Osteoblast (primary cell): ENCODE measurements around the gene RNF115. TPM values are rescaled to one million over a fixed set of nuclear protein-coding genes. Genes with fewer than 3 reads are reported as not detected.

Source experiments
- DNase-seq: peaks from one replicate; pipeline ENCODE4 v3.0.0; 2011; ENCODE audit warnings: low spot score, mixed read lengths; ENCODE audit not compliant: insufficient read length; ENCODE audit errors: missing footprints
- H2AFZ ChIP-seq: 2 replicates; pipeline ENCODE4 v1.6.0; 2011; ENCODE audit warnings: mild to moderate bottlenecking, low read length
- H3K27ac ChIP-seq: 2 replicates; pipeline ENCODE4 v1.5.1; 2011; ENCODE audit warnings: mild to moderate bottlenecking, low read depth, low read length, moderate library complexity
- H3K27me3 ChIP-seq: 2 replicates; pipeline ENCODE4 v1.6.0; 2012; ENCODE audit warnings: mild to moderate bottlenecking, control low read depth, inconsistent platforms, low read length, moderate library complexity; ENCODE audit not compliant: insufficient read depth
- H3K36me3 ChIP-seq: 2 replicates; pipeline ENCODE4 v1.5.1; 2011; ENCODE audit warnings: mild to moderate bottlenecking, low read length, control low read depth, moderate library complexity; ENCODE audit not compliant: insufficient read depth
- H3K4me1 ChIP-seq: 2 replicates; pipeline ENCODE4 v1.5.1; 2011; ENCODE audit warnings: mild to moderate bottlenecking, low read length, control low read depth, moderate library complexity; ENCODE audit not compliant: insufficient read depth
- H3K4me2 ChIP-seq: 2 replicates; pipeline ENCODE4 v1.6.0; 2011; ENCODE audit warnings: mild to moderate bottlenecking, low read length; ENCODE audit not compliant: insufficient read depth
- H3K4me3 ChIP-seq: fragments of 200-600 bp; sonication (generic); 3 replicates; pipeline ENCODE4 v1.5.1; 2012; ENCODE audit warnings: mild to moderate bottlenecking, low read length, inconsistent platforms; ENCODE audit not compliant: insufficient read depth
- H3K79me2 ChIP-seq: 2 replicates; pipeline ENCODE4 v1.6.0; 2012; ENCODE audit warnings: mild to moderate bottlenecking, low read length, control low read depth, inconsistent platforms; ENCODE audit not compliant: insufficient read depth
- H3K9me3 ChIP-seq: 2 replicates; pipeline ENCODE4 v1.5.1; 2011; ENCODE audit warnings: low read depth, low read length, control low read depth
- H4K20me1 ChIP-seq: 2 replicates; pipeline ENCODE4 v1.6.0; 2012; ENCODE audit warnings: mild to moderate bottlenecking, low read length, control low read depth; ENCODE audit not compliant: insufficient read depth
- total RNA-seq: library from RNA; depleted of rRNA; stranded (reverse); fragments of >200 nt; gene quantifications from 2 replicates; pipeline ENCODE4 v1.2.3, GENCODE V29; 2012
- TF ChIP-seq, protein P1 (sequence below): IDR thresholded peaks from 2 replicates; pipeline ENCODE4 v1.5.1; 2011; ENCODE audit warnings: mild to moderate bottlenecking, low read depth, low read length, moderate library complexity; ENCODE audit errors: extremely low read depth

Gene RNF115
- total RNA-seq, 1 donor, result 23.2 TPM

DNA sequence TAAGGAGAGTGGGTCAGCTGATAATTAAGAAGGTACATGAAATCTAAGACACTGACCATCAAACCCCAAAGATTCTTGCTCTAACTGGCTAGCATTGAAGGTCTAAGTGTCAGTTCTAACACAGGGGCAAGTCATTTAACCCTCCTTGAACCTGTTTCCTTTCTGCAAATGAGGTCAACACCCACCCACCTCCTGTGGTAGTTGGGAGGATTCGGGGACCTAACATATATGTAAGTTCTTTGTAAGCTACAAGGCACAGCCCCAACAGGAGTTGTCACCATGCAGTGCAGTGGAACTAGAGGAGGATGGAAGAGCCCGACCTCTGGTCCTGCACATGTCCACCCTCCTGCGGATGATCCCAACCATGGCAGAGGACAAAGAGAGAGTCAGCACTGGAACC is 23.9 kb upstream of the RNF115 start:
- TF ChIP-seq, protein P1, sequence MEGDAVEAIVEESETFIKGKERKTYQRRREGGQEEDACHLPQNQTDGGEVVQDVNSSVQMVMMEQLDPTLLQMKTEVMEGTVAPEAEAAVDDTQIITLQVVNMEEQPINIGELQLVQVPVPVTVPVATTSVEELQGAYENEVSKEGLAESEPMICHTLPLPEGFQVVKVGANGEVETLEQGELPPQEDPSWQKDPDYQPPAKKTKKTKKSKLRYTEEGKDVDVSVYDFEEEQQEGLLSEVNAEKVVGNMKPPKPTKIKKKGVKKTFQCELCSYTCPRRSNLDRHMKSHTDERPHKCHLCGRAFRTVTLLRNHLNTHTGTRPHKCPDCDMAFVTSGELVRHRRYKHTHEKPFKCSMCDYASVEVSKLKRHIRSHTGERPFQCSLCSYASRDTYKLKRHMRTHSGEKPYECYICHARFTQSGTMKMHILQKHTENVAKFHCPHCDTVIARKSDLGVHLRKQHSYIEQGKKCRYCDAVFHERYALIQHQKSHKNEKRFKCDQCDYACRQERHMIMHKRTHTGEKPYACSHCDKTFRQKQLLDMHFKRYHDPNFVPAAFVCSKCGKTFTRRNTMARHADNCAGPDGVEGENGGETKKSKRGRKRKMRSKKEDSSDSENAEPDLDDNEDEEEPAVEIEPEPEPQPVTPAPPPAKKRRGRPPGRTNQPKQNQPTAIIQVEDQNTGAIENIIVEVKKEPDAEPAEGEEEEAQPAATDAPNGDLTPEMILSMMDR, result no peak
- Histone ChIP-seq H3K79me2 (no peaks in the 10 kb centered on the region), H3K36me3 (peaks cover 59% of the 10 kb centered on the region), H3K4me2 (no peak overlapping the region), H3K27me3 (no peaks in the 10 kb centered on the region), H3K4me1 (peaks cover 34% of the 10 kb centered on the region), H3K27ac (no peak overlapping the region), H3K9me3 (no peaks in the 10 kb centered on the region), H4K20me1 (no peaks in the 10 kb centered on the region), H3K4me3 (no peak overlapping the region), H2AFZ (no peak overlapping the region)
- DNase-seq, result peak; percentile 61

DNA sequence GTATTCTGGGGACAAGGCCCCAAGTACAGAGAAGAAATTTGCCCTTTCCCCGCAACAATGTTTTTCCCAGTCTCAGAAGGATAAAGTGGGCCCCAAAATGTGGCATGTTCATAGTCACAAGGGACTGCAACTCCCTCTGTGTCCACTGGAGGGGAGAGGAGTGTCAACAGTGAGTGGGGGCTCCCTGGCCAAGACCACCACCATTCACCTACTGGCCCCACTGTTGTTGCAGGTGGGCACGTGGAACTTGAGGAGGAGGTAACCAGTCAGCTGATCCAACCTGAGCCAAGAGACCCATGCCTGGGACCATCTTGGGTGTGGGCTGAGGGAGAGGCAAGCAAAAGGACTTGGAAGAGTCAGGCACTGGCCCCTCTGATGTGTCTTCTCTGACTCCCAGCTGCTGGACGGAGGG is 22.3 kb upstream of the RNF115 start:
- no peaks in the 10 kb centered on the region for H3K79me2 ChIP-seq
- H2AFZ ChIP-seq, result peak overlapping the region; percentile 82
- H4K20me1 ChIP-seq, result no peaks in the 10 kb centered on the region
- no peaks in the 10 kb centered on the region for H3K27me3 ChIP-seq
- H3K36me3 ChIP-seq, result peaks cover 63% of the 10 kb centered on the region
- no peaks in the 10 kb centered on the region for H3K9me3 ChIP-seq
- H3K4me1 ChIP-seq, result peaks cover 34% of the 10 kb centered on the region
- peak; percentile 88 for DNase-seq
- H3K4me3 ChIP-seq, result peak overlapping the region; percentile 81
- peak overlapping the region; percentile 93 for H3K4me2 ChIP-seq
- TF ChIP-seq, protein P1, result peak; percentile 70
- H3K27ac ChIP-seq, result peak overlapping the region; percentile 65

DNA sequence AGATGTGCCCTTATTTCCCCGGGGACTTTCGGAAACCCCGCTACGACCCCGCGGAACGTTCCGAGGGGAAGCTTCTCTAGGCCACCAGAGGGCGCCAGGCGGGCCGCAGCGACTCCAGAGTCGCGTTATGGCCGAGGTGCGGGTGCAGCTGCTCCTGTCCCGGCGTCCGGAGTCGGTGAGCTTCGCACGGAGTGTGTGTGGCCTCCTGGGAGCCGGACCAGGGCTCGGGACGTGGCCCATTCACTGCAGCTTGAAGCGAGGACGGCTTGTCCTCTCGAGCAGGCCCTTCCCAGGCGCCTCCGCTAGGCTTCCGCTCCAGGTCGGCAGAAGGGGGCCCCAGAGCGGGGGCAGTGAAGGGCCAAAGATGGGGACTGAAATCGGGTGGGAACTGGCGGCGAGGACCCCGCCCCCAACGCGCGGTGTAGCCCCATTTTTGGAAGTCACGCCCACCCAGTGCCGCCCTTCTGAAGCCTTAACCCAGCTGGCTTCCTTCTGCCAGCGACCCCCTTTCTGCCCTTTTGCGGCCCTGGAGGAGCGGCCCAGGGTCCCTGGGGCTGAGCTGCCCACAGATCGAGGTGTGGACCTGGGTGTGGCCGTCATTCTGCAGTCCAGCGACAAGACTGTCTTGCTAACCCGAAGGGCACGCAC is 21.7 kb upstream of the RNF115 start, which contains the start of gene NUDT17:
TSS of gene NUDT17 (plus strand) at position 117 of the 648 bp plus-strand sequence. CDS start at position 128, 11 bp downstream.
- Histone ChIP-seq H3K79me2 (no peaks in the 10 kb centered on the region), H3K4me1 (peaks cover 31% of the 10 kb centered on the region), H2AFZ (peak within 1 kb of the TSS; percentile 82), H3K27me3 (no peaks in the 10 kb centered on the region), H3K36me3 (peaks cover 63% of the 10 kb centered on the region), H3K4me2 (peak within 1 kb of the TSS; percentile 93), H3K9me3 (no peaks in the 10 kb centered on the region), H3K27ac (peak within 1 kb of the TSS; percentile 65), H4K20me1 (no peaks in the 10 kb centered on the region), H3K4me3 (peak within 1 kb of the TSS; percentile 81)
- DNase-seq, result peak; percentile 94
- TF ChIP-seq, protein P1, result peak; percentile 94

DNA sequence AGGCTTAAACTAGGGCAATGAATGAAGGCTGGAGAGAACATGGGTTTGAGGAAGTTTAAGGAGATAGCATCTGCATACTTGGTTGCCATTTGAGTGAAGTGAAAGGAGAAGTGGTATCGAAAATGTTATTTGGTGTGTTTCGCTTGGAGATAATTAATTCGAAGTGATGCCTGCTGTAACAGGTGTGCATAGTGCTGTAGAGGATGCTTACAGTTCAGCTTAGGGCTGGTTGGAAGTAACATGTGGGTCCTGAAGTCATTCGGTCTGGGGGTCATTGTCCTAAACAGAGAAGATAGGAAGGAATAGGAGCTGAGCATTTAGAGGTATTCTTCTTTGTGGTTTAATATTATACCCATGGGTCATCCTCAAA is 21.2 kb upstream of the RNF115 start:
- peak overlapping the region; percentile 81 for H3K4me3 ChIP-seq
- no peak for DNase-seq
- no peaks in the 10 kb centered on the region for H4K20me1 ChIP-seq
- peaks cover 26% of the 10 kb centered on the region for H3K4me1 ChIP-seq
- H2AFZ ChIP-seq, result peak overlapping the region; percentile 82
- H3K4me2 ChIP-seq, result peak overlapping the region; percentile 93
- no peaks in the 10 kb centered on the region for H3K27me3 ChIP-seq
- no peaks in the 10 kb centered on the region for H3K79me2 ChIP-seq
- H3K9me3 ChIP-seq, result no peaks in the 10 kb centered on the region
- TF ChIP-seq, protein P1, result no peak
- peaks cover 62% of the 10 kb centered on the region for H3K36me3 ChIP-seq
- H3K27ac ChIP-seq, result peak overlapping the region; percentile 65
